MM.1S (cell line): Measurements from ENCODE around the gene KCNJ6.

ENCODE experiments used
- CTCF ChIP-seq: fragments of 300-600 bp; sonication (generic); IDR thresholded peaks from 2 replicates; pipeline ENCODE4 v1.5.1; 2016; ENCODE audit warnings: antibody characterized with exemption, low read length, mixed read lengths
- EZH2phosphoT487 ChIP-seq: fragments of 300-600 bp; sonication (generic); IDR thresholded peaks from 2 replicates; pipeline ENCODE4 v1.6.1; 2018; ENCODE audit warnings: antibody characterized with exemption, low read length

- TF ChIP-seq CTCF (no peak), EZH2phosphoT487 (no peak)
Measured at GRCh38 chr21:37587203-37587602, 329.1 kb downstream of the KCNJ6 start.
